IPS-NIHi11 (cell line): ENCODE results near the gene TSPEAR.

Source experiments
- DNase-seq: peaks from one replicate; pipeline ENCODE4 v3.0.0; 2012; ENCODE audit warnings: mixed read lengths, low spot score

The TSPEAR gene

GRCh38 chr21:44502171-44502958, 209.0 kb downstream of the TSPEAR start:
- DNase-seq: no peak

DNA sequence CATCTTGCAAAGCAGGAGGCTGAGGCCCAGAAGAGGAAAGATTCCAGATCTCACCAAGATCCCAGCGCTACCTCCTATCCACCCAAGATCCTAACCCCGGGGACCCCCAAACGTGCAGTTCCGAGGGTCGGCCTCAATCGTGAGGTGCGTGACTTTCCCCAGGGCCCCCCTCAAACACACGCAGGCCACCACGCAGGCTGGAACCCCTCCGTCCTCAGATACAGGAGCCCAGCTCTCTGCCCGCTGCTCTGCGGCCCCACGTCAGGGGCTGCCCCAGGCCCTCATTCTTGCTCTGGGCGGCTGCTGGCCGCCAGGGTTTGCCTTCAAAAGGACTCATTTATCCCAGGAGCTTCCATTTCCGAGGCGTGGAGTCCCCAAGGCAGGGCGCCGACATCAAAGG, 211.3 kb downstream of the TSPEAR start:
- no peak for DNase-seq

GRCh38 chr21:44499631-44500030, 211.7 kb downstream of the TSPEAR start:
- DNase-seq: no peak

- no peak for DNase-seq
Observed at GRCh38 chr21:44499211-44499560, 212.2 kb downstream of the TSPEAR start.

- DNase-seq: no peak
Observed at GRCh38 chr21:44498280-44499210, 212.8 kb downstream of the TSPEAR start.

GRCh38 chr21:44497703-44498126, 213.7 kb downstream of the TSPEAR start:
- no peak for DNase-seq

DNA sequence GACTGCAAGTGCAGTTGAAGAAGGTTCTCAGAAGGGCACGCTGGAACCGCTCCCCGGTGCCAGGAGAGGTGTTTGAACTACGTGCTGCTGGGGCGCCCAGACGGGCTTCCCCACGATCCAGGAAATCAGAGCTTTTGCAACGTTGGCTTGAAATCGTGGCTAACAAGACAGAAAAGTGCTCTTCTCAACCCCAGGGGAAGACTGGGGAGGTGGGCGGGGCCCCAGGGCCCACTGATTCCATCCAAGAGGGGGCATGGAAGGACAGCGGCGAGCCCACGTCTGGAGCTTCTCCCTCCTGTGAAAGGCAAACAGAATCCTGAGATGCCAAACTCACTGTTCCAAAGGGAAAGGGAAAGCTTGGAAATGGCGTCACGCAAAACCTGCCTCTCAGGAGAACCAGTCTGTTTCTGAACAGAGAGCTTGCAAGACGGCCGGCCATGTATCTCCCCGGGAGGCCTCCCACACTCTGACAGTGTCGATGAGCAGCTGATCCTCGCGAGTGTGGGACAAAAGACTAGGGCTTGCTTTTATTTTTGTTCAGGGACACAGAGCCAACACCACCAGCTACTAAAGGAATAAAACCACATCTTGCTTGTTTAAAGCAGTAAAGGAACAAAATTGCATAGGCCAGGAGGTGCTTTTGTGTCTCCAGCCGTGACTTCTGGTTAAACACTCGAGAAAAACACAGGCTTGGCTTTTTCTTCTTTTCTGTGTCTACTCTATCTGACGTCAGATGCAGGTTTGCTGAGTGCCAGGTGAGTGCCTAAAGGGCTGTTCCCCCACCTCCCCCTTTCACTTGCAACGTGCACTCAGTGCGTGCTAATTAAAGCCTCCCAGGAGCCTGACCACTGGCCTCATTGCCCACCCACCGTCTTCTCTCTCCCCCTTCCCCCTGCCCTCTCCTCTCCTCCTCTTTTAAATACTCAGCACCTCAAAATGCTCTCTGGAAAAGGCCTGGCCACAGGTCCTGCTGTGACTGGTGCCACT, 214.5 kb downstream of the TSPEAR start:
- DNase-seq: no peak

GRCh38 chr21:44495611-44496563, 215.5 kb downstream of the TSPEAR start:
- no peak for DNase-seq

DNA sequence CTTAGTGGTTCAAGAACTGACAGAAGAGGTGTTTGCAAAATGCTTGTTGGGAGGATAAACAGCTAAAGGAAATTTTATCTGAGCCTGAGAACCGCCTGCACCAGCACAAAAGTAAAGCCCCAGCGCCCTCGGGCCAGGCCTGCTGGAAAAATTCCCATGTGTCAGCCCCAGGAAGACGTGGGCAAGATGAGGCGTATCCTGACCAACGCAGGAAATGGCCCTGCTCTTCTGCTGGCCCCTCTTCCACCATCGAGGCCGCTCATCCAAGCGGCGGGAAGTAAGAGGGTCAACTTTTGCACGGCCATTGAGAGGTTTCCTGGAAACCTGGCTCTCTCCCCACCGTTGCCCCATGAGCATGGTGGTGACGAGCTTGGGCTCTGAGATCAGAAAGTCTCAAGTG, 216.4 kb downstream of the TSPEAR start:
- no peak for DNase-seq

DNA sequence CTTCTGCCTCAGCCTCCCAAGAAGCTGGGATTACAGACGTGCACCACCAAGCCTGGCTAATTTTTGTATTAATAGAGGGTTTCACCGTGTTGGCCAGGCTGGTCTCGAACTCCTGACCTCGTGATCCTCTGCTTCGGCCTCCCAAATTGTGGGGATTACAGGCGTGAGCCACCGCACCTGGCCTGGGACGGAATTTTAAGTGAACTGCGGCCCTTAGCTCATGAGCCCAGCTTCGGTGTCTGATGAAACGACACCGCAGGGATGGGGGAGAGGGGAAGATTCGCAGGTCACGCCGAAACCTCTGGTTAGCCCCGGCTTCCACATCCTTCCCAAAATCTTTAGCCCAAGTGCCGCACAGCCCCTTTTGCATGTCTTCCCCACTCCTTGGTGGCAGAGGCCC, 217.0 kb downstream of the TSPEAR start:
- DNase-seq: no peak

GRCh38 chr21:44492567-44493385, 218.6 kb downstream of the TSPEAR start:
- no peak for DNase-seq

DNA sequence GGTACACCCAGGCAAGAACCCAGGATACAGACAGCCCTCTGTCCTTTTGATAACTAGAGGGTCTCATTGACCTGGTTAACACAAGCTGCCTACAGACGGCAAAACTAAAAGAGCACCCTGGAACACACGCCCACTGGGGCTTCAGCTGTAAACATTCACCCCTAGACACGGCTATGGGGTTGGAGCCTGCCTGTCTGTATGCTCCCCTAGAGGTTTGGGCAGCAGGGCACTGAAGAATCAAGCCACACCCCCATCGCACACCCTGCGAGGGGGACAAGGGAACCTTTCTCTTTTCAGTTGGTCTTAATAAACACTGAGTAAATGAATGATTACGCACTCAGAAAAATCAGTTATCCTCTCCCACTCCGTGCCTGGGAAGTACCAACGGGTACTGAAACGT, 220.6 kb downstream of the TSPEAR start:
- DNase-seq: no peak

DNA sequence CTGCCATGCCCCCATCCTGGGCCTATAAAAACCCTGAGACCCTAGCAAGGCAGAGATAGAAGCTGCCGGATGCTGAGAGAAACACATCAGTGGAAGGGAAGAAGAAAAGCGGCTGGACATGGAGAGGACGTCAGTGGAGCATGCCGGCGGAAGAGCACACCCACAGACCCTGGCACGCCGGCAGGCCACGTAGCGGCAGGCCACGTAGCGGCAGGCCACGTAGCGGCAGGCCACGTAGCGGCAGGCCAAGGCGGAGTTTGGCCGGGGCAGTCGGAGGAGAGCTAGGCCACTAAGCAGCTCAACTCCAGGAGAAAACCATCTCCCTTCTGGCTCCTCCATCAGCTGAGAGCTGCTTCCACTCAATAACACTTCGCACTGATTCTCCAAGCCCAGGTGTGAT, 221.0 kb downstream of the TSPEAR start:
- no peak for DNase-seq

DNA sequence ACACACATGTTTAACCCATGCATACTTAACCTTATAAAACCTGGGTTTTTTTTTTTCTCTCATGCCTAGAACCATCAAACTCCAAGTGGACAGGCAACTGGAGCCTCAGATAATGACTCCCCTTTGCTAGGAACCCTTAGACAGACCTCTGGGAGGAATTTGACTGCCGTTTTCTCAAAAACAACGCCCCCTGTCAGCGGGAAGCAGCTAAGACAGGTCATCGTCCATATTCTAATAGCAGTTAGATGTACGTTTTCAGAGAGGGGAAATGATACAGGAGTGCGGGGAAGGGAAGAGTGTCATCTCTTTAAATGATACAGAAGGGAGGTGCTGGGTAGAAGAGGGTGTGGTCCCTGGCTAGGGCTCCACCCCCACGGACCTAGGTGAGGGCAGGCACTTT, 221.4 kb downstream of the TSPEAR start:
- peak; percentile 56 for DNase-seq

- DNase-seq: peak; percentile 58
Observed at GRCh38 chr21:44487831-44488230, 223.5 kb downstream of the TSPEAR start.

- no peak for DNase-seq
Observed at GRCh38 chr21:44486302-44486701, 225.1 kb downstream of the TSPEAR start.

DNA sequence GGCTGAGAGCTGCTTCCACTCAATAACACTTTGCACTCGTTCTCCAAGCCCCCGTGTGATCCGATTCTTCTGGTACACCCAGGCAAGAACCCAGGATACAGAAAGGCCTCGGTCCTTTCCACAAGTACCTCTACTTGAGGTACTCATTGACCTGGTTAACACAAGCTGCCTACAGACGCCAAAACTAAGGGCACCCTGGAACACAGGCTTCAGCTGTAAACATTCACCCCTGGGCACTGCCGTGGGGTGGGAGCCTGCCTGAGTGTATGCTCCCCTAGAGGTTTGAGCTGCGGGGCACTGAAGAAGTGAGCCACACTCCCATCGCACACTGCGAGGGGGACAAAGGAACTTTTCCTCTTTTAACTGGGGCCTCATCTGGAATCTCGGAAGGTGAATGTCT, 225.6 kb downstream of the TSPEAR start:
- DNase-seq: no peak

- peak; percentile 58 for DNase-seq
Observed at GRCh38 chr21:44485254-44485793, 226.0 kb downstream of the TSPEAR start.

- DNase-seq: no peak
Observed at GRCh38 chr21:44484498-44485253, 226.7 kb downstream of the TSPEAR start.
